ENCODE results near the gene CPT1A.
"Not testable (repeated sequence)": the region's sequence is repeated elsewhere in the genome, so short reads cannot be mapped to it uniquely, and the experiment has no call there.

CPT1A gene

GRCh38 chr11:68841718-68842426 lies at the start of gene CPT1A:
Gene CPT1A (minus strand): TSS chr11:68841916. CDS start chr11:68815474, 26,442 bp downstream.
- peak in 1 of 2 donors; percentile 22 for DNase-seq (ENCODE audit: low read depth in 2 of 2)

- no peak for DNase-seq (ENCODE audit: low read depth in 2 of 2)
Observed at GRCh38 chr11:68890490-68891231, 48.9 kb upstream of the CPT1A start.

GRCh38 chr11:68889948-68890446 lies 48.3 kb upstream of the CPT1A start:
- no peak for DNase-seq (ENCODE audit: low read depth in 2 of 2)

- DNase-seq (ENCODE audit: low read depth in 2 of 2), result not testable (repeated sequence)
Observed at GRCh38 chr11:68884827-68885226, 43.1 kb upstream of the CPT1A start.

GRCh38 chr11:68882391-68882790 lies 40.7 kb upstream of the CPT1A start:
- DNase-seq (ENCODE audit: low read depth in 2 of 2), result no peak

GRCh38 chr11:68881320-68881719 lies 39.6 kb upstream of the CPT1A start:
- no peak for DNase-seq (ENCODE audit: low read depth in 2 of 2)

- DNase-seq (ENCODE audit: low read depth in 2 of 2), result no peak
Observed at GRCh38 chr11:68880851-68881250, 39.1 kb upstream of the CPT1A start.

- no peak for DNase-seq (ENCODE audit: low read depth in 2 of 2)
Observed at GRCh38 chr11:68878022-68878421, 36.3 kb upstream of the CPT1A start.

GRCh38 chr11:68872216-68873003 lies 30.7 kb upstream of the CPT1A start:
- DNase-seq (ENCODE audit: low read depth in 2 of 2), result no peak

GRCh38 chr11:68870470-68870869 lies 28.8 kb upstream of the CPT1A start:
- DNase-seq (ENCODE audit: low read depth in 2 of 2), result no peak

- no peak for DNase-seq (ENCODE audit: low read depth in 2 of 2)
Observed at GRCh38 chr11:68868221-68868835, 26.6 kb upstream of the CPT1A start.

- no peak for DNase-seq (ENCODE audit: low read depth in 2 of 2)
Observed at GRCh38 chr11:68867066-68867465, 25.4 kb upstream of the CPT1A start.

GRCh38 chr11:68865241-68865640 lies 23.5 kb upstream of the CPT1A start:
- no peak for DNase-seq (ENCODE audit: low read depth in 2 of 2)

- DNase-seq (ENCODE audit: low read depth in 2 of 2), result no peak
Observed at GRCh38 chr11:68863553-68864265, 22.0 kb upstream of the CPT1A start.

GRCh38 chr11:68862421-68862820 lies 20.7 kb upstream of the CPT1A start:
- no peak for DNase-seq (ENCODE audit: low read depth in 2 of 2)

GRCh38 chr11:68859123-68859522 lies 17.4 kb upstream of the CPT1A start:
- DNase-seq (ENCODE audit: low read depth in 2 of 2), result no peak

GRCh38 chr11:68857037-68857586 lies 15.4 kb upstream of the CPT1A start:
- DNase-seq (ENCODE audit: low read depth in 2 of 2), result no peak

- not testable (repeated sequence) for DNase-seq (ENCODE audit: low read depth in 2 of 2)
Observed at GRCh38 chr11:68856425-68857030, 14.8 kb upstream of the CPT1A start.

GRCh38 chr11:68855205-68855981 lies 13.7 kb upstream of the CPT1A start:
- DNase-seq (ENCODE audit: low read depth in 2 of 2), result no peak

All from stimulated activated CD4-positive, alpha-beta T cell treated with anti-CD3 and anti-CD28 coated beads, Interleukin-1b, Interleukin-23, amount 100 ng/mL, for 1 hour (primary cell).